Muscle of leg (tissue), 11 donors: Measurements from ENCODE around the gene PTPRG. TPM values are rescaled to one million over a fixed set of nuclear protein-coding genes. Genes with fewer than 3 reads are reported as not detected.
"Not testable (repeated sequence)": the region's sequence is repeated elsewhere in the genome, so short reads cannot be mapped to it uniquely, and the experiment has no call there.

ENCODE experiments used
- DNase-seq: peaks from one replicate; pipeline ENCODE4 v3.0.0; 2013
- H3K27ac ChIP-seq: one replicate; pipeline ENCODE4 v1.5.1; 2013; ENCODE audit warnings: mild to moderate bottlenecking, low read length, control low read depth
- H3K27me3 ChIP-seq: one replicate; pipeline ENCODE4 v1.6.1; 2013; ENCODE audit warnings: low read length; ENCODE audit not compliant: control insufficient read depth, insufficient read depth
- H3K36me3 ChIP-seq: one replicate; pipeline ENCODE4 v1.6.1; 2013; ENCODE audit warnings: low read length; ENCODE audit not compliant: control insufficient read depth, insufficient read depth
- H3K4me1 ChIP-seq: one replicate; pipeline ENCODE4 v1.6.1; 2013; ENCODE audit warnings: low read length; ENCODE audit not compliant: control insufficient read depth, insufficient read depth
- H3K4me3 ChIP-seq: one replicate; pipeline ENCODE4 v1.5.1; 2013; ENCODE audit warnings: low read length, control low read depth
- H3K9me3 ChIP-seq: replicated peaks from 2 replicates; pipeline ENCODE4 v1.6.1; 2013; ENCODE audit warnings: low read depth, low read length; ENCODE audit not compliant: control insufficient read depth
- WGBS: methylation state at CpG from one replicate; pipeline ENCODE4 v1.1.5; 2013; ENCODE audit warnings: missing lambda C conversion rate; ENCODE audit not compliant: insufficient coverage; 5-methylcytosine and 5-hydroxymethylcytosine counted together
- polyA plus RNA-seq, 8 donors: library from polyadenylated mRNA; unstranded; fragments of 120-200 nt; gene quantifications; one replicate each; pipeline versions ENCODE4 v1.2.1 to v1.2.3, GENCODE V29; 2013; ENCODE audit warnings: inconsistent platforms in 1 of 8, low replicate concordance in 1 of 8; ENCODE audit not compliant: insufficient read length in 8 of 8, insufficient read depth in 1 of 8
- total RNA-seq: library from RNA; stranded (reverse); fragments of 120-200 nt; gene quantifications from one replicate; pipeline ENCODE4 v1.2.4, GENCODE V29; 2013

Gene PTPRG
- total and polyA plus RNA-seq, 9 donors: 15.7 to 45.7 (median 30.8) TPM

- WGBS: no CpG with 5 or more reads among the region's 3 CpGs
- Histone ChIP-seq H3K27me3 (no peaks in the 10 kb centered on the region), H3K27ac (no peak overlapping the region), H3K36me3 (no peaks in the 10 kb centered on the region), H3K9me3 (no peaks in the 10 kb centered on the region), H3K4me3 (no peak overlapping the region), H3K4me1 (peaks cover 5% of the 10 kb centered on the region)
- DNase-seq: no peak
These were observed 180.2 kb downstream of the PTPRG start for GRCh38 chr3:61741551-61741950.

DNA sequence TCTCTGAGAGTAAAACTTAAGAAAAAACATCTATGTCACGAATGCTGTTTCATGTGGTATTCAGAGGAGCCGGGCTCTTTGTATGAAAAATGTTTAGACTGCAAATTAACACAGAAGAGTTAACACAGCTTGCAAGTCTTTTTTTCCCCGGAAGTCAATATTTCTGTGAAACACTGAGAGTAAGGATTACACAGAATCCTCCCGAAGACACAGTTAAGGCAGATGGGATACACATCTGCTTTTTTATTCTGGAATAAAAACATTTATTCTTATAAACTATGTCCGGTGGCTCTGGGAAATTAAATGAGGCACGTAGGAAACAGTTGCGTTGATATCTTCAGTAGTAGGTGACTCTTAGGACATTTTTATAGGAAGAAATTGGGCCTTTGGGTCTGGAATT lies 180.6 kb downstream of the PTPRG start:
- Histone ChIP-seq H3K36me3 (no peaks in the 10 kb centered on the region), H3K27me3 (no peaks in the 10 kb centered on the region), H3K4me1 (peaks cover 2% of the 10 kb centered on the region), H3K4me3 (no peak overlapping the region), H3K27ac (no peak overlapping the region), H3K9me3 (no peaks in the 10 kb centered on the region)
- DNase-seq: peak; percentile 78
- no CpG with 5 or more reads among the region's 7 CpGs for WGBS

DNA sequence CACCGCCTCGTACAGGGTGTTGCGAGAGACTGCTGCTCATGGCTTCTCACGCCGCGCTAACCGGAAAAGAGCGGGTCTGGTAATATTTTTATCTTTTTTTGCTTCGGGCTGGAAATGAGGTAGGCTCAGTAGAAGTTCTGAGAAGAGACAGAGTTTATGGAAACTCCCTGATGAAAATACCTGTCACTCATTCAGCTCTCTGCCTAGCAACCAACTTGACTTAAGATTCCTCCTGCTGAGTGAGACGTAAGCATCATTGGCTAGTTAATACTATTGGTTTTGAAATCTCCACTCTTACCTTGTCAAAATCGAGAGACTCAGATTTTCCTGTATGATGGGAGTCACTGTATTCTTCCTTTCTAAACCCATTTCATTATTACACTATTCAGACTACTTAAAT lies 181.7 kb downstream of the PTPRG start:
- H3K4me3 ChIP-seq: no peak overlapping the region
- H3K27ac ChIP-seq: no peak overlapping the region
- H3K4me1 ChIP-seq: peaks cover 2% of the 10 kb centered on the region
- no peak for DNase-seq
- H3K9me3 ChIP-seq: no peaks in the 10 kb centered on the region
- H3K27me3 ChIP-seq: no peaks in the 10 kb centered on the region
- no peaks in the 10 kb centered on the region for H3K36me3 ChIP-seq
- 100% methylated on average over 9 of the region's 11 CpGs for WGBS

DNA sequence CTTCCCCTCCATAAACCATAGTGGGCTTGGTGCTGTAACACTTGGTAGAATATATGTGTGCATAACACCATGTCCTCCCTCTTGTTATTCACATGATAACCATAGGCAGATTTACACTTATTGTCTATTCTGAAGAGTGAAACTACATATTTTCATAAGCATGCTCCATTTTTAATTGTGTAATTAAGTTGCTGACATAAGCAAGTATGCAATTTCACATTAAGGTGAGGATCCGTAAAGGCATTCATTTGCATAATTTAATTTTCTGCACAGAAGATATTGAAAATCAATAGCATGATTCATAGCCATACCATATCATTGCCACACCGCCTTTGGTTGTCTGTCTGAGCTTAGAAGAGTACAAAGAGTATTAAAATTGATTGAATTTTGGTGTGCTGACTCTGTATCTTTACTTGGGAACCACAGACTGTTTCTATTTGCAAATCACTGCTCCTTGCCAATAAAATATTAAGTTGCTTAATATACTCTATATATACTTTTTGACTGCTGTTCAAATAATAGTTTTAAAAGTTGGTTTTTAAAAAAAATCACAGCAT lies 182.4 kb downstream of the PTPRG start:
- DNase-seq: peak; percentile 32
- WGBS: no CpG with 5 or more reads among the region's 2 CpGs
- no peaks in the 10 kb centered on the region for H3K27me3 ChIP-seq
- no peak overlapping the region for H3K4me3 ChIP-seq
- peaks cover 2% of the 10 kb centered on the region for H3K4me1 ChIP-seq
- H3K27ac ChIP-seq: no peak overlapping the region
- H3K36me3 ChIP-seq: no peaks in the 10 kb centered on the region
- H3K9me3 ChIP-seq: no peaks in the 10 kb centered on the region

GRCh38 chr3:61748288-61748687 lies 186.9 kb downstream of the PTPRG start:
- Histone ChIP-seq H3K27me3 (no peaks in the 10 kb centered on the region), H3K36me3 (no peaks in the 10 kb centered on the region), H3K27ac (no peak overlapping the region), H3K9me3 (no peaks in the 10 kb centered on the region), H3K4me3 (no peak overlapping the region), H3K4me1 (peaks cover 2% of the 10 kb centered on the region)
- no peak for DNase-seq
- WGBS: 53% methylated on average over 2 of the region's 3 CpGs

DNA sequence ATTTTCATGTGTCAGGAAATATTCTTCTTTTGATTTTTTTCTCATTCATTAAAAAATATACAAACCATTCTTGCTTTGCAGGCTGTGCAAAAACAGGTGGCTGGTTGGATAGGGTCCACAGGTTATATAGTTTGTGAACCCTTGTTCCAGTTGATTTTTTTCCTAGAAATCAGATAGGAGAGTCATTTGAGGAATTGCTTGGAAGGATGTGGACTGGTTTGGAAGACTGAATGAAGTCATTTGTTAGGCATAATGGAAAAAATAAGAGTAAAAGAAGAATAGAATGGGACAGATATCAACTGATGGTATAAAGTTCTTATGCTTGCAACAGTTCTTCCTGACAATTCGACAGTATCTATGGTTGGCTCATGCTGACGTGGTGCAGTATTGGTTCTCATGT lies 189.4 kb downstream of the PTPRG start:
- H3K4me1 ChIP-seq: peaks cover 2% of the 10 kb centered on the region
- no peaks in the 10 kb centered on the region for H3K36me3 ChIP-seq
- no peaks in the 10 kb centered on the region for H3K9me3 ChIP-seq
- whole genome bisulfite sequencing: 40% methylated on average over 1 of the region's 2 CpGs
- peak; percentile 74 for DNase-seq
- H3K27me3 ChIP-seq: no peaks in the 10 kb centered on the region
- H3K27ac ChIP-seq: no peak overlapping the region
- H3K4me3 ChIP-seq: no peak overlapping the region

DNA sequence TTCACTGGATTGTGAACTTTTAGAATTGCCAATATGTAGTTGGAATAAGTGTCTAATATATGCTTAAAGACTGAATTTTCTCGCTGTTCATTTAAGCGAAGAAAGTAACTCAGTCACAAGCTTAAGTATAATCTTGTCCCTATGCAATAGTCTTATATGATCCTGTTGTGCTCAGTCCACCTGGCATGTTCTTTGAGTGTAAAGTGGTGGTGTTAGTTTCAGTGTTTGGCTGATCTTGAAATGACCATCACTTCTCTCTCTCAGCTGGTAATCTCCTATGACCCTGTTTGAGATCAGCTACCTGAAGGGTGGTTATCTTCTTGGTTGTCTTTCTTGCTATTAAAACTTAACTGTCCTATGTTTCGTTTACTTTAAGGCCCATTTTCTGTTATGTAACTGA lies 197.5 kb downstream of the PTPRG start:
- H3K27ac ChIP-seq: no peak overlapping the region
- no peak for DNase-seq
- no peaks in the 10 kb centered on the region for H3K36me3 ChIP-seq
- no peaks in the 10 kb centered on the region for H3K9me3 ChIP-seq
- WGBS: no CpG with 5 or more reads among the region's 3 CpGs
- H3K4me3 ChIP-seq: no peak overlapping the region
- H3K27me3 ChIP-seq: no peaks in the 10 kb centered on the region
- peaks cover 2% of the 10 kb centered on the region for H3K4me1 ChIP-seq

DNA sequence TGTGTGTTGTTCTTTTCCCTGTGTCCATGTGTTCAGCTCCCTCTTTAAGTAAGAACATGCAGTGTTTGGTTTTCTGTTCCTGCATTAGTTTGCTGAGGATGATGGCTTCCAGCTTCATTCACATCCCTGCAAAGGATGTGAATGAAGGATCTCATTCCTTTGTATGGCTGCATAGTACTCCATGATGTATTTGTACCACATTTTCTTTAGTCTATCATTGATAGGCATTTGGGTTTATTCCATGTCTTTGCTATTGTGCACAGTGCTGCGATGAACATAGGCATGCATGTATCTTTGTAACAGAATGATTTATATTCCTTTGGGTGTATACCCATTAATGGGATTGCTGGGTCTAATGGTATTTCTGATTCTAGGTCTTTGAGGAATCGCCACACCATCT lies 199.4 kb downstream of the PTPRG start:
- no CpG with 5 or more reads among the region's 2 CpGs for WGBS

GRCh38 chr3:61761694-61762430 lies 200.5 kb downstream of the PTPRG start:
- Histone ChIP-seq H3K27me3 (no peaks in the 10 kb centered on the region), H3K27ac (no peak overlapping the region), H3K4me1 (peaks cover 2% of the 10 kb centered on the region), H3K9me3 (no peaks in the 10 kb centered on the region), H3K4me3 (no peak overlapping the region), H3K36me3 (no peaks in the 10 kb centered on the region)
- DNase-seq: peak; percentile 93
- WGBS: 60% methylated on average over 3 of the region's 8 CpGs

More for the DNA sequence above, 199.4 kb downstream of the PTPRG start:
- not testable (repeated sequence) for H3K36me3 ChIP-seq, H3K4me1 ChIP-seq, H3K27ac ChIP-seq, H3K4me3 ChIP-seq, DNase-seq, H3K27me3 ChIP-seq, H3K9me3 ChIP-seq

- Histone ChIP-seq H3K27me3 (no peaks in the 10 kb centered on the region), H3K9me3 (no peaks in the 10 kb centered on the region), H3K27ac (no peak overlapping the region), H3K4me3 (no peak overlapping the region), H3K36me3 (no peaks in the 10 kb centered on the region), H3K4me1 (peaks cover 2% of the 10 kb centered on the region)
- DNase-seq: no peak
- no CpG with 5 or more reads among the region's 5 CpGs for WGBS
These were observed 203.9 kb downstream of the PTPRG start for GRCh38 chr3:61765157-61765876.
